Measurements from ENCODE around the gene ERC2. TPM values are rescaled to one million over a fixed set of nuclear protein-coding genes. Genes with fewer than 3 reads are reported as not detected.

Gene ERC2
- total RNA-seq, 2 donors from 2014 or later = 16.1 to 22.8 TPM

- H3K9ac ChIP-seq (ENCODE audit: extremely low read depth, low read length, poor library complexity, severe bottlenecking) = no peak overlapping the region
- peaks cover 17% of the 10 kb centered on the region for H3K4me1 ChIP-seq (ENCODE audit: control insufficient read depth, insufficient read depth, low read length)
- TF ChIP-seq, protein P1, sequence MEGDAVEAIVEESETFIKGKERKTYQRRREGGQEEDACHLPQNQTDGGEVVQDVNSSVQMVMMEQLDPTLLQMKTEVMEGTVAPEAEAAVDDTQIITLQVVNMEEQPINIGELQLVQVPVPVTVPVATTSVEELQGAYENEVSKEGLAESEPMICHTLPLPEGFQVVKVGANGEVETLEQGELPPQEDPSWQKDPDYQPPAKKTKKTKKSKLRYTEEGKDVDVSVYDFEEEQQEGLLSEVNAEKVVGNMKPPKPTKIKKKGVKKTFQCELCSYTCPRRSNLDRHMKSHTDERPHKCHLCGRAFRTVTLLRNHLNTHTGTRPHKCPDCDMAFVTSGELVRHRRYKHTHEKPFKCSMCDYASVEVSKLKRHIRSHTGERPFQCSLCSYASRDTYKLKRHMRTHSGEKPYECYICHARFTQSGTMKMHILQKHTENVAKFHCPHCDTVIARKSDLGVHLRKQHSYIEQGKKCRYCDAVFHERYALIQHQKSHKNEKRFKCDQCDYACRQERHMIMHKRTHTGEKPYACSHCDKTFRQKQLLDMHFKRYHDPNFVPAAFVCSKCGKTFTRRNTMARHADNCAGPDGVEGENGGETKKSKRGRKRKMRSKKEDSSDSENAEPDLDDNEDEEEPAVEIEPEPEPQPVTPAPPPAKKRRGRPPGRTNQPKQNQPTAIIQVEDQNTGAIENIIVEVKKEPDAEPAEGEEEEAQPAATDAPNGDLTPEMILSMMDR (conservative IDR thresholded peaks at IDR 0.05) = no peak
- no peak overlapping the region for H3K4me3 ChIP-seq (ENCODE audit: low read length)
- H3K36me3 ChIP-seq (ENCODE audit: control insufficient read depth, insufficient read depth, low read length) = no peaks in the 10 kb centered on the region
- no peak overlapping the region for H3K27ac Mint-ChIP-seq
- no peaks in the 10 kb centered on the region for H3K9me3 ChIP-seq (ENCODE audit: control insufficient read depth, low read length)
- H3K27me3 ChIP-seq (ENCODE audit: control insufficient read depth, insufficient read depth, low read length, poor library complexity, severe bottlenecking) = no peaks in the 10 kb centered on the region
- DNase-seq = no peak
- H3K4me3 Mint-ChIP-seq = no peak overlapping the region
- H3K4me1 Mint-ChIP-seq = peaks cover 14% of the 10 kb centered on the region
- no peaks in the 10 kb centered on the region for H3K36me3 Mint-ChIP-seq (ENCODE audit: low read depth)
- H3K27ac ChIP-seq (ENCODE audit: low read depth, low read length) = no peak overlapping the region
- H3K27me3 Mint-ChIP-seq (ENCODE audit: insufficient read depth) = peaks cover 8% of the 10 kb centered on the region
- 90 to 95% methylated on average over 7 to 8 of the region's 8 CpGs for WGBS, 2 experiments (ENCODE audit: insufficient coverage in 1 of 2, insufficient read length in 1 of 2)
- H3K9me3 Mint-ChIP-seq = no peaks in the 10 kb centered on the region
Observed at GRCh38 chr3:55608301-55608937, 859.8 kb downstream of the ERC2 start.

DNA sequence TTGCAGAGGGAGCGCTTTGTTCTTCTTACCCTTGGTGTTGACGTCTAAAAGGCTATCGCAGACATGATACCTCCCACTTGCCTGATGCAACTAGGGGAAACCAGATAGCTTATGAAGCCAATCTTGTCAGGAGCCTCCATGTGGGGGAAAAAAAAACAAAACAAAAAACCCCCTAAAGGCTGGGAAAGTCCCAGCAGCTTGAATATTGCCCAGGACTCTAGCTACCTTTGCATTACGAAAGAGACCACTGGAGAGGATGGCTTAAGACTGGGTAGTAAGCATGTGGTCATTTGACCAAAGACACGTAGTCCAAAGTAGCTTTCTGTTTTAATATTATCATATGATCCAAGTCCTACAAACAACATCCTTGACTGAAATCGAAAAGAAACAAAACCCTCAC is 860.4 kb downstream of the ERC2 start:
- TF ChIP-seq, protein P1 (conservative IDR thresholded peaks at IDR 0.05) = no peak
- WGBS, 2 experiments (ENCODE audit: insufficient coverage in 1 of 2, insufficient read length in 1 of 2) = 86 to 88% methylated on average over 3 to 6 of the region's 6 CpGs

DNA sequence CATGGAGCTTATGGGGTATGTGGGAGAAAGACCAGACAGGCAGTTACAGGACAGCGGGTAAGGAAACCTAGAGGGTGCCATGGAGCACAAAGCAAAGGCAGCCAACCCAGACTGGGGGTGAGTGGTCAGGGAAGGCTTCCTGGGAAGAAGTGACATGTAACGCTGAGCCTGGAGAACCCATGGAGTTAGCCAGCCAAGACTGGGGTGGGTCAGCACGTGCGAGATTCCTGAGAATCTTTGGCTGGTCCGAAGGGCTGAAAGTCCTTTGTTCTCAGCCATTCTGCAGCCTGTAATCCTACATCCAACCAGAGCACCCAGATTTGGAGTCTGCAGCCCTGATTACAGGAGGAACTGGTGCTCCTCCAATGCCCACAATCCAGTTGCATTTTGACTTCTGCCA is 861.1 kb downstream of the ERC2 start:
- Histone ChIP-seq H3K4me1 (ENCODE audit: control insufficient read depth, insufficient read depth, low read length) (peaks cover 17% of the 10 kb centered on the region), H3K36me3 (ENCODE audit: control insufficient read depth, insufficient read depth, low read length) (no peaks in the 10 kb centered on the region), H3K4me3 (ENCODE audit: low read length) (peak overlapping the region; percentile 53), H3K27ac (ENCODE audit: low read depth, low read length) (no peak overlapping the region), H3K9ac (ENCODE audit: extremely low read depth, low read length, poor library complexity, severe bottlenecking) (peak overlapping the region; percentile 17), H3K9me3 (ENCODE audit: control insufficient read depth, low read length) (no peaks in the 10 kb centered on the region), H3K27me3 (ENCODE audit: control insufficient read depth, insufficient read depth, low read length, poor library complexity, severe bottlenecking) (no peaks in the 10 kb centered on the region)
- H3K4me3 Mint-ChIP-seq = no peak overlapping the region
- peak overlapping the region; percentile 91 for H3K27ac Mint-ChIP-seq
- TF ChIP-seq, protein P1 (conservative IDR thresholded peaks at IDR 0.05) = no peak
- no peaks in the 10 kb centered on the region for H3K9me3 Mint-ChIP-seq
- H3K27me3 Mint-ChIP-seq (ENCODE audit: insufficient read depth) = peaks cover 10% of the 10 kb centered on the region
- H3K36me3 Mint-ChIP-seq (ENCODE audit: low read depth) = no peaks in the 10 kb centered on the region
- WGBS, 2 experiments (ENCODE audit: insufficient coverage in 1 of 2, insufficient read length in 1 of 2) = 61 to 70% methylated on average over 5 of the region's 5 CpGs
- peaks cover 14% of the 10 kb centered on the region for H3K4me1 Mint-ChIP-seq
- peak; percentile 88 for DNase-seq

More for the DNA sequence above, 860.4 kb downstream of the ERC2 start:
- no peak overlapping the region for H3K4me3 Mint-ChIP-seq
- no peaks in the 10 kb centered on the region for H3K9me3 ChIP-seq (ENCODE audit: control insufficient read depth, low read length)
- no peaks in the 10 kb centered on the region for H3K9me3 Mint-ChIP-seq
- DNase-seq = no peak
- no peaks in the 10 kb centered on the region for H3K36me3 ChIP-seq (ENCODE audit: control insufficient read depth, insufficient read depth, low read length)
- no peak overlapping the region for H3K9ac ChIP-seq (ENCODE audit: extremely low read depth, low read length, poor library complexity, severe bottlenecking)
- peaks cover 14% of the 10 kb centered on the region for H3K4me1 Mint-ChIP-seq
- no peaks in the 10 kb centered on the region for H3K27me3 ChIP-seq (ENCODE audit: control insufficient read depth, insufficient read depth, low read length, poor library complexity, severe bottlenecking)
- H3K4me3 ChIP-seq (ENCODE audit: low read length) = no peak overlapping the region
- H3K27ac Mint-ChIP-seq = no peak overlapping the region
- H3K36me3 Mint-ChIP-seq (ENCODE audit: low read depth) = no peaks in the 10 kb centered on the region
- H3K27ac ChIP-seq (ENCODE audit: low read depth, low read length) = no peak overlapping the region
- H3K27me3 Mint-ChIP-seq (ENCODE audit: insufficient read depth) = peaks cover 8% of the 10 kb centered on the region
- peaks cover 17% of the 10 kb centered on the region for H3K4me1 ChIP-seq (ENCODE audit: control insufficient read depth, insufficient read depth, low read length)
